ENCODE data around the gene LRIT1.

GRCh38 chr10:84262190-84262956 is 21.0 kb upstream of the LRIT1 start:
- no peak for TF ChIP-seq POLR2AphosphoS5 (IDR thresholded peaks at IDR 0.05; ENCODE audit: borderline replicate concordance, low read depth, low read length)
- no peak for TF ChIP-seq EZH2 (IDR thresholded peaks at IDR 0.05)

Data from SK-N-MC (cell line).